ENCODE results near the gene PTCD1.

- TF ChIP-seq, protein P1, sequence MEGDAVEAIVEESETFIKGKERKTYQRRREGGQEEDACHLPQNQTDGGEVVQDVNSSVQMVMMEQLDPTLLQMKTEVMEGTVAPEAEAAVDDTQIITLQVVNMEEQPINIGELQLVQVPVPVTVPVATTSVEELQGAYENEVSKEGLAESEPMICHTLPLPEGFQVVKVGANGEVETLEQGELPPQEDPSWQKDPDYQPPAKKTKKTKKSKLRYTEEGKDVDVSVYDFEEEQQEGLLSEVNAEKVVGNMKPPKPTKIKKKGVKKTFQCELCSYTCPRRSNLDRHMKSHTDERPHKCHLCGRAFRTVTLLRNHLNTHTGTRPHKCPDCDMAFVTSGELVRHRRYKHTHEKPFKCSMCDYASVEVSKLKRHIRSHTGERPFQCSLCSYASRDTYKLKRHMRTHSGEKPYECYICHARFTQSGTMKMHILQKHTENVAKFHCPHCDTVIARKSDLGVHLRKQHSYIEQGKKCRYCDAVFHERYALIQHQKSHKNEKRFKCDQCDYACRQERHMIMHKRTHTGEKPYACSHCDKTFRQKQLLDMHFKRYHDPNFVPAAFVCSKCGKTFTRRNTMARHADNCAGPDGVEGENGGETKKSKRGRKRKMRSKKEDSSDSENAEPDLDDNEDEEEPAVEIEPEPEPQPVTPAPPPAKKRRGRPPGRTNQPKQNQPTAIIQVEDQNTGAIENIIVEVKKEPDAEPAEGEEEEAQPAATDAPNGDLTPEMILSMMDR (IDR thresholded peaks at IDR 0.05), result no peak
- TF ChIP-seq POLR2AphosphoS5 (IDR thresholded peaks at IDR 0.05), result no peak
- no peak for TF ChIP-seq POLR2A (IDR thresholded peaks at IDR 0.05)
- TF ChIP-seq EP300 (IDR thresholded peaks at IDR 0.05), result no peak
These were observed 29.4 kb downstream of the PTCD1 start for GRCh38 chr7:99409192-99409572.
